HG03432 (cell line): ENCODE measurements around the gene ANKHD1.

Experiments
- ATAC-seq: cut with Tn5 transposase; IDR thresholded peaks from one replicate; pipeline ENCODE4 v1.9.1; 2021; ENCODE audit warnings: mild to moderate bottlenecking, moderate library complexity; ENCODE audit not compliant: unreplicated experiment

Gene ANKHD1

DNA sequence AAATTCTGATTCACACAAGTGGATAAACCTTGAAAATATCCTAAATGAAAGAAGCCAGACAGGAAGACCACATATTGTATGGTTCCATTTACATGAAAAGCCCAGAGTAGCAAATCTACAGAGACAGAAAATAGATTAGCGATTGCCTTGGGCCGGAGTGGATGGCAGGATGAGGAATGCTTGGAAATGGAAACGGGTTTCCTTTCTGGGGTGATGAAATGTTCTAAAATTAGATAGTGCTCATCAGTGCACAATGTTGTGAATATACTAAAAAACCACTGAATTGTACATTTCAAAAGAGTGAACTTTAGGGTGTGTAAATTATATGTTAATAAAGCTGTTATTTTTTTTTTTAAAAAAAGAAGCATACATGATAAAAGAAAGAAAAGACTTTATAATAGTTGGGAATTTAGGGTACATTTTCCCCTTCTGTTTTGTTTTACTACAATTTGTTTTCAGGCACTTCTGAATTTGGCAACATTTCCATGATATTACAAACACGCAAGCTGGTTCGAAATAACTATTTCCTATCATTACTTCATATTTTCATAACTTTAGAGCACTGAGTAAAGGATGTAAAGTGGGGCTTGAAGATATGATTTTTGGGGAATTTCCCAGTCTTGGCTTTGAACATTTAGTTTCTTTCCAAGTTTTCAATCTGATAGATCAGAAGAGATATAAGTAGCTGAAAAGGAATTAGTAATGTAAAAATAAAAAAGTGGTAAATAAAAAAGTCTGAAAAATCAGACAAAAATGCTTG lies 186.9 kb downstream of the ANKHD1 start:
- ATAC-seq = no peak
